Fibroblast of lung (primary cell): ENCODE data around the gene FSTL4. TPM values are rescaled to one million over a fixed set of nuclear protein-coding genes. Genes with fewer than 3 reads are reported as not detected.

Experiments used
- DNase-seq, 2 donors: peaks; one replicate each; pipeline versions ENCODE4 v3.0.0 to v3.0.0-alpha.2; 2010; ENCODE audit warnings: low read depth in 2 of 2
- H2AFZ ChIP-seq: 2 replicates; pipeline ENCODE4 v1.5.1; 2012; ENCODE audit warnings: low read length, control low read depth, inconsistent platforms
- H3K27ac ChIP-seq: 2 replicates; pipeline ENCODE4 v1.5.1; 2011; ENCODE audit warnings: low read length, control low read depth; ENCODE audit not compliant: insufficient read depth
- H3K27me3 ChIP-seq: 2 replicates; pipeline ENCODE4 v1.5.1; 2011; ENCODE audit warnings: mild to moderate bottlenecking, low read length; ENCODE audit not compliant: control insufficient read depth, insufficient read depth
- H3K36me3 ChIP-seq: 2 replicates; pipeline ENCODE4 v1.5.1; 2011; ENCODE audit warnings: low read length; ENCODE audit not compliant: control insufficient read depth, insufficient read depth
- H3K4me1 ChIP-seq: 2 replicates; pipeline ENCODE4 v1.5.1; 2011; ENCODE audit warnings: low read length; ENCODE audit not compliant: control insufficient read depth, insufficient read depth; ENCODE audit errors: extremely low read depth
- H3K4me2 ChIP-seq: 2 replicates; pipeline ENCODE4 v1.5.1; 2011; ENCODE audit warnings: low read length, control low read depth; ENCODE audit not compliant: insufficient read depth; ENCODE audit errors: extremely low read depth
- H3K4me3 ChIP-seq, 4 experiments: fragments of 200-600 bp in 1 of 4; sonication (generic) in 1 of 4; replicated peaks in 1 of 4; 2 replicates each; pipeline ENCODE4 v1.5.1; 2011 to 2016; ENCODE audit warnings: low read length in 4 of 4, low read depth in 3 of 4, mild to moderate bottlenecking in 3 of 4, control low read depth in 2 of 4, inconsistent platforms in 1 of 4, mixed read lengths in 1 of 4; ENCODE audit not compliant: insufficient read depth in 1 of 4; ENCODE audit errors: control extremely low read depth in 1 of 4
- H3K79me2 ChIP-seq: 2 replicates; pipeline ENCODE4 v1.5.1; 2012; ENCODE audit warnings: mild to moderate bottlenecking, low read length, inconsistent platforms; ENCODE audit not compliant: control insufficient read depth, insufficient read depth
- H3K9ac ChIP-seq: 2 replicates; pipeline ENCODE4 v1.5.1; 2011; ENCODE audit warnings: mild to moderate bottlenecking, low read length, control low read depth; ENCODE audit not compliant: insufficient read depth
- H3K9me3 ChIP-seq: 2 replicates; pipeline ENCODE4 v1.5.1; 2012; ENCODE audit warnings: low read depth, low read length; ENCODE audit not compliant: control insufficient read depth, insufficient read depth
- H4K20me1 ChIP-seq: 2 replicates; pipeline ENCODE4 v1.5.1; 2011; ENCODE audit warnings: low read length; ENCODE audit not compliant: control insufficient read depth, insufficient read depth; ENCODE audit errors: extremely low read depth
- EZH2 ChIP-seq: IDR thresholded peaks from 2 replicates; pipeline ENCODE4 v1.5.1; 2012; ENCODE audit warnings: low read length, control low read depth, mild to moderate bottlenecking; ENCODE audit errors: missing control alignments
- polyA plus RNA-seq, 2 donors: library from polyadenylated mRNA; depleted of rRNA in 1 of 2; stranded (reverse) in 1 of 2; unstranded in 1 of 2; fragments of >200 nt; gene quantifications; 2 replicates each; pipeline ENCODE4 v1.2.1, GENCODE V29; 2011 to 2012; ENCODE audit warnings: missing spikeins in 1 of 2
- total RNA-seq: library from RNA; depleted of rRNA; stranded (reverse); fragments of >200 nt; gene quantifications from 2 replicates; pipeline ENCODE4 v1.2.1, GENCODE V29; 2014
- TF ChIP-seq, protein P1 (sequence below), 2 donors: IDR thresholded peaks in 1 of 2; conservative IDR thresholded peaks in 1 of 2; 1 replicate in 1 of 2; 2 replicates in 1 of 2; pipeline ENCODE4 v1.5.1; 2011 to 2012; ENCODE audit warnings: low read length in 2 of 2, control low read depth in 1 of 2, inconsistent platforms in 1 of 2, low read depth in 1 of 2, mild to moderate bottlenecking in 1 of 2

Gene FSTL4
- total and polyA plus RNA-seq, 2 donors (not counting 1 experiment from before 2014, with no cell fraction given), result 0.17 to 0.33 TPM

DNA sequence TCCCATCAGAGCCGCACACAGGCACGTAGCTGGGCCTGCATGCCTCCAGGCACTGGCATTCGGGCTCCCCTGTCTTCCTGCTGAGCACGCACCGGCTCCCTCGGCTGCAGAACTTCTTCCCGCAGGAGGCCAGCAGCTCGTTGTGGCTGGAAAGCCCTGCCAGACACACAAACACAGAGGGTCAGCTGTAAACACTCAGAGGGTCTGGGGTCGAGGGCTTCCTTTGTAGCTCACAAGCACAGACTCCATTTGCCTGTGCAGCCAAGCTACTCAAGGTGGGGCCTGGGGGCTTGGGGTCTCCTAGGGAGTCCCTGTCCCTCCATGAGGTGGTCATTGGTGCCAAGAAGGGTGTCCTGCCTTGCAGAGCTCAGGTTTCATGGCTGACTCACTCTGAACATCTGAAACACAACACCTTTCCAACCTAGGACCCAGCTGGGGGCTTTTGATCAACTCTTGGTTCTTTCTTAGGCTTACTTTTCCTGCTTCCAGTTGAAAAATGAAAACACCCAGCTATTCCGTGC, 211.4 kb downstream of the FSTL4 start:
- Histone ChIP-seq H3K4me3 (no peak overlapping the region), H3K4me1 (no peaks in the 10 kb centered on the region), H3K27me3 (no peaks in the 10 kb centered on the region), H3K9ac (no peak overlapping the region), H4K20me1 (no peaks in the 10 kb centered on the region), H3K36me3 (no peaks in the 10 kb centered on the region), H3K4me2 (no peak overlapping the region), H3K27ac (no peak overlapping the region), H3K79me2 (no peaks in the 10 kb centered on the region), H3K9me3 (no peaks in the 10 kb centered on the region), H2AFZ (no peak overlapping the region)
- no peak for DNase-seq
- TF ChIP-seq EZH2, result no peak
- TF ChIP-seq, protein P1, sequence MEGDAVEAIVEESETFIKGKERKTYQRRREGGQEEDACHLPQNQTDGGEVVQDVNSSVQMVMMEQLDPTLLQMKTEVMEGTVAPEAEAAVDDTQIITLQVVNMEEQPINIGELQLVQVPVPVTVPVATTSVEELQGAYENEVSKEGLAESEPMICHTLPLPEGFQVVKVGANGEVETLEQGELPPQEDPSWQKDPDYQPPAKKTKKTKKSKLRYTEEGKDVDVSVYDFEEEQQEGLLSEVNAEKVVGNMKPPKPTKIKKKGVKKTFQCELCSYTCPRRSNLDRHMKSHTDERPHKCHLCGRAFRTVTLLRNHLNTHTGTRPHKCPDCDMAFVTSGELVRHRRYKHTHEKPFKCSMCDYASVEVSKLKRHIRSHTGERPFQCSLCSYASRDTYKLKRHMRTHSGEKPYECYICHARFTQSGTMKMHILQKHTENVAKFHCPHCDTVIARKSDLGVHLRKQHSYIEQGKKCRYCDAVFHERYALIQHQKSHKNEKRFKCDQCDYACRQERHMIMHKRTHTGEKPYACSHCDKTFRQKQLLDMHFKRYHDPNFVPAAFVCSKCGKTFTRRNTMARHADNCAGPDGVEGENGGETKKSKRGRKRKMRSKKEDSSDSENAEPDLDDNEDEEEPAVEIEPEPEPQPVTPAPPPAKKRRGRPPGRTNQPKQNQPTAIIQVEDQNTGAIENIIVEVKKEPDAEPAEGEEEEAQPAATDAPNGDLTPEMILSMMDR (conservative IDR thresholded peaks at IDR 0.05 in 1 of 2, IDR thresholded peaks at IDR 0.05 in 1 of 2; ENCODE audit: low read depth in 1 of 2, low read length in 2 of 2), result no peak

DNA sequence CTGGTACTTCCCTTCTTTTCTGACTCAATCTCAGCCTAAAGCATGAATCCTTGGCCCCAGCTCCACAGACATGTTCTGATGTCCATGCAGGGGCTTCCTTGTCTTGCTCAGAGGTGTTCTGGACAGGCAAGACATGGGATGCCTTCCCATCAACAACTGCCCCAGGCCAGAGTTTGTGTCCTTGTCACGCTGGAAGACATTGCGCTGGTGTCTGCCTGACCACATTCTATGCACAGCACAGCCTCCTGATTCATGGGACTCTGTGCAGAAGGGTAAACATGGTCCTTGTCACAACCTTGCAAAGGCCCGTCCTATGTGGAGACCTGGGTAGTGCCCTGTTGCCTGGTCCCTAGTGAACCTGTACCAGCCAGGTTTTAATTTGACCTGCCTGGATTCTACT, 212.2 kb downstream of the FSTL4 start:
- no peaks in the 10 kb centered on the region for H3K4me1 ChIP-seq
- H3K27ac ChIP-seq, result no peak overlapping the region
- H4K20me1 ChIP-seq, result no peaks in the 10 kb centered on the region
- no peak overlapping the region for H3K4me2 ChIP-seq
- H3K4me3 ChIP-seq, result no peak overlapping the region
- H3K36me3 ChIP-seq, result no peaks in the 10 kb centered on the region
- TF ChIP-seq, protein P1 (conservative IDR thresholded peaks at IDR 0.05 in 1 of 2, IDR thresholded peaks at IDR 0.05 in 1 of 2; ENCODE audit: low read depth in 1 of 2, low read length in 2 of 2), result no peak
- no peak for TF ChIP-seq EZH2
- H3K27me3 ChIP-seq, result no peaks in the 10 kb centered on the region
- no peak overlapping the region for H2AFZ ChIP-seq
- no peaks in the 10 kb centered on the region for H3K79me2 ChIP-seq
- no peak for DNase-seq
- H3K9ac ChIP-seq, result no peak overlapping the region
- H3K9me3 ChIP-seq, result no peaks in the 10 kb centered on the region

DNA sequence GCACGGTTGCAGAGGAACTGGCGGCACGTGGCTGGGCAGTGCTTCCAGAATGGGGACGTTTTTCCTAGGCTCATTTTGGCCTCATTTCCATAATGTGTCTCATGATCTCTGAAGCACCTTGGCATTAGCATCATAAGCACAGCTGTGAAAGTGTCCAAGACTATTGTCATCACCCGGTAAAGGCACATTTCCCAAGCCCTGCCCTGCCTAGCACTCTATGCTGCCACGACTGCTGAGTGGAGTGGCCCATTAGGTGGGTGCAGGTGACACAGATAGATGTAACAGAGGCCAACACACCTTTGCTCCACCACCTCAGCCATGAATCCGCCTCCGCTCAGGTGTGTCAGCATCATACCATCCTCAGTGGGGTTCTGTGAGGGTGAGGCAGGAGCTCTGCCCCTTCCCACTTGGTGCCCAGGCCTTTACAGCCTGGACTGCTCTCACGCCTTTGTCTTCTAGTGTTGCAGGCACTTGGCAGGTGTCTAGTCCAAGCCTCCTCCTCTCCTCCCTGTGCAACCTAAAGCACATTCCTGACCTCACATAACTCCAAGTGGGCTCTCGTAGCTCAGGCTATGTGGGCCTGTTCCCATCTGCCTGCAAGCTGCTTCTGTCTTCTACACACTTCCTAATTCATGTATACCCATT, 213.0 kb downstream of the FSTL4 start:
- no peaks in the 10 kb centered on the region for H3K79me2 ChIP-seq
- H3K27ac ChIP-seq, result no peak overlapping the region
- H3K4me2 ChIP-seq, result no peak overlapping the region
- TF ChIP-seq EZH2, result no peak
- TF ChIP-seq, protein P1 (conservative IDR thresholded peaks at IDR 0.05 in 1 of 2, IDR thresholded peaks at IDR 0.05 in 1 of 2; ENCODE audit: low read depth in 1 of 2, low read length in 2 of 2), result no peak
- no peaks in the 10 kb centered on the region for H3K27me3 ChIP-seq
- no peaks in the 10 kb centered on the region for H3K4me1 ChIP-seq
- no peak overlapping the region for H3K9ac ChIP-seq
- H3K36me3 ChIP-seq, result no peaks in the 10 kb centered on the region
- no peak for DNase-seq
- no peaks in the 10 kb centered on the region for H3K9me3 ChIP-seq
- no peaks in the 10 kb centered on the region for H4K20me1 ChIP-seq
- H2AFZ ChIP-seq, result no peak overlapping the region
- no peak overlapping the region for H3K4me3 ChIP-seq
